Astrocyte (in vitro differentiated cells and primary cell): Measurements from ENCODE around the gene DSP.

Experiments
- CTCF ChIP-seq: IDR thresholded peaks from 2 replicates; pipeline ENCODE4 v1.5.1; 2011; ENCODE audit warnings: low read depth, mild to moderate bottlenecking, inconsistent platforms, low read length, moderate library complexity; ENCODE audit not compliant: insufficient read depth
- EZH2 ChIP-seq: IDR thresholded peaks from 2 replicates; pipeline ENCODE4 v1.6.1; 2012; ENCODE audit warnings: mild to moderate bottlenecking, low read length, inconsistent platforms; ENCODE audit not compliant: insufficient read depth

GRCh38 chr6:7574500-7574899, 33.0 kb downstream of the DSP start:
- TF ChIP-seq CTCF (no peak), EZH2 (no peak)
